OCI-LY7 (cell line): ENCODE data around the gene COL11A2. TPM values are rescaled to one million over a fixed set of nuclear protein-coding genes. Genes with fewer than 3 reads are reported as not detected.

Experiments used
- BruUV-seq: library from RNA; stranded (reverse); fragments of 400-500 nt; replicated peaks from 2 replicates; lab custom pipeline; 2021; lab: Mats Ljungman, UMichigan
- CTCF ChIA-PET: fragments of 300-600 bp; sonication (Branson Sonifier 250); formaldehyde crosslinking; loops from one replicate; lab custom pipeline; 2022; ENCODE audit warnings: antibody characterized with exemption; ENCODE audit not compliant: unreplicated experiment; lab: Charles Lee
- POLR2A ChIA-PET: fragments of 300-600 bp; sonication (Branson Sonifier 250); formaldehyde crosslinking; loops from one replicate; lab custom pipeline; 2022; ENCODE audit warnings: antibody characterized with exemption; lab: Charles Lee
- DNase-seq: peaks from one replicate; pipeline ENCODE4 v3.0.0-alpha.2; 2015; ENCODE audit warnings: low spot score
- H2AFZ ChIP-seq: fragments of 200-600 bp; sonication (generic), shearing (Covaris generic); 2 replicates; pipeline ENCODE4 v1.6.1; 2014; ENCODE audit warnings: mild to moderate bottlenecking, antibody characterized with exemption, low read length, moderate library complexity
- H3K27ac ChIP-seq: fragments of 200-600 bp; sonication (generic); 2 replicates; pipeline ENCODE4 v1.5.1; 2014; ENCODE audit warnings: mixed run types, low read depth, mild to moderate bottlenecking, moderate library complexity, low read length, inconsistent platforms; ENCODE audit not compliant: poor library complexity, severe bottlenecking
- H3K36me3 ChIP-seq: fragments of 200-600 bp; sonication (generic); 2 replicates; pipeline ENCODE4 v1.6.1; 2014; ENCODE audit warnings: mild to moderate bottlenecking, antibody characterized with exemption, low read length, moderate library complexity, mixed read lengths; ENCODE audit not compliant: insufficient read depth
- H3K4me1 ChIP-seq: fragments of 200-600 bp; sonication (generic); 2 replicates; pipeline ENCODE4 v1.5.1; 2014; ENCODE audit warnings: mild to moderate bottlenecking, low read length; ENCODE audit not compliant: insufficient read depth, poor library complexity, severe bottlenecking
- H3K4me2 ChIP-seq: fragments of 200-600 bp; sonication (generic); 2 replicates; pipeline ENCODE4 v1.6.1; 2014; ENCODE audit warnings: mild to moderate bottlenecking, low read length
- H3K4me3 ChIP-seq: fragments of 200-600 bp; sonication (generic); 2 replicates; pipeline ENCODE4 v1.5.1; 2014; ENCODE audit warnings: mild to moderate bottlenecking, low read depth, low read length; ENCODE audit not compliant: poor library complexity, severe bottlenecking
- H3K79me2 ChIP-seq: fragments of 200-600 bp; sonication (generic); 2 replicates; pipeline ENCODE4 v1.6.1; 2016; ENCODE audit warnings: low read depth, mild to moderate bottlenecking, low read length, moderate library complexity, mixed read lengths; ENCODE audit not compliant: insufficient read depth
- H3K9me2 ChIP-seq: fragments of 200-600 bp; sonication (generic); 2 replicates; pipeline ENCODE4 v1.6.1; 2016; ENCODE audit warnings: mild to moderate bottlenecking, low read length, mixed read lengths; ENCODE audit not compliant: insufficient read depth
- H3K9me3 ChIP-seq: fragments of 200-600 bp; sonication (generic); 2 replicates; pipeline ENCODE4 v1.6.1; 2014; ENCODE audit warnings: mild to moderate bottlenecking, mixed run types, low read length, mixed read lengths
- H4K20me1 ChIP-seq: fragments of 200-600 bp; sonication (generic); 2 replicates; pipeline ENCODE4 v1.6.1; 2014; ENCODE audit warnings: mild to moderate bottlenecking, antibody characterized with exemption, low read length, moderate library complexity, mixed read lengths; ENCODE audit not compliant: insufficient read depth
- CTCF ChIP-seq: fragments of 200-600 bp; sonication (generic); conservative IDR thresholded peaks from 2 replicates; pipeline ENCODE4 v1.5.1; 2014; ENCODE audit warnings: mild to moderate bottlenecking, antibody characterized with exemption, low read length, moderate library complexity, mixed read lengths
- EZH2phosphoT487 ChIP-seq: fragments of 200-600 bp; sonication (generic); IDR thresholded peaks from 2 replicates; pipeline ENCODE4 v1.6.1; 2018; ENCODE audit warnings: low read depth, borderline replicate concordance, mild to moderate bottlenecking, mixed run types, antibody characterized with exemption, low read length, moderate library complexity, mixed read lengths
- intact Hi-C: fragments of 100-400 bp; cut with micrococcal nuclease; formaldehyde crosslinking; loops from one replicate; pipeline ENCODE4 v1.10.0; 2022; ENCODE audit not compliant: unreplicated experiment
- total RNA-seq, 2 experiments: library from RNA; depleted of rRNA in 1 of 2; stranded (reverse); fragments of >200 nt in 1 of 2; shearing (Covaris generic) in 1 of 2; gene quantifications; 2 replicates each; pipeline ENCODE4 v1.2.3, GENCODE V29; 2014 to 2022

Gene COL11A2
- total RNA-seq, 2 experiments from 2014 or later = 4.5 to 5.2 TPM

GRCh38 chr6:33213166-33213988 is 21.1 kb upstream of the COL11A2 start:
- Histone ChIP-seq H3K4me1 (peaks cover 17% of the 10 kb centered on the region), H3K4me2 (no peak overlapping the region), H4K20me1 (no peaks in the 10 kb centered on the region), H3K9me2 (no peaks in the 10 kb centered on the region), H3K79me2 (peaks cover 6% of the 10 kb centered on the region; the same call in 1 of the 2 replicates), H3K4me3 (no peak overlapping the region), H3K9me3 (no peaks in the 10 kb centered on the region), H3K27ac (no peak overlapping the region), H2AFZ (no peak overlapping the region), H3K36me3 (peaks cover 8% of the 10 kb centered on the region; the same call in 1 of the 2 replicates)
- intact Hi-C loops = no loop called here
- TF ChIP-seq EZH2phosphoT487 (no peak), CTCF (no peak)
- no TSS peak for BruUV-seq
- no peak for DNase-seq
- POLR2A ChIA-PET = no interaction called here
- CTCF ChIA-PET = no interaction called here

- no peaks in the 10 kb centered on the region for H4K20me1 ChIP-seq
- no peak overlapping the region for H3K4me2 ChIP-seq
- H3K4me1 ChIP-seq = peaks cover 17% of the 10 kb centered on the region
- H3K9me2 ChIP-seq = no peaks in the 10 kb centered on the region
- no peak overlapping the region for H3K27ac ChIP-seq
- no peak overlapping the region for H2AFZ ChIP-seq
- no peaks in the 10 kb centered on the region for H3K9me3 ChIP-seq
- no peak for TF ChIP-seq CTCF
- TF ChIP-seq EZH2phosphoT487 = no peak
- DNase-seq = no peak
- no TSS peak for BruUV-seq
- H3K36me3 ChIP-seq = peaks cover 8% of the 10 kb centered on the region; the same call in 1 of the 2 replicates
- POLR2A ChIA-PET = no interaction called here
- intact Hi-C loops = no loop called here
- peaks cover 6% of the 10 kb centered on the region; the same call in 1 of the 2 replicates for H3K79me2 ChIP-seq
- H3K4me3 ChIP-seq = no peak overlapping the region
- CTCF ChIA-PET = no interaction called here
Observed at GRCh38 chr6:33212857-33213165, 20.5 kb upstream of the COL11A2 start.
